ENCODE data around the gene UBASH3A.

UBASH3A gene

GRCh38 chr21:42383331-42383730 is 20.4 kb upstream of the UBASH3A start:
- H3K36me3 ChIP-seq (ENCODE audit: control insufficient read depth, insufficient read depth, low read length) = no peaks in the 10 kb centered on the region
- H3K27me3 ChIP-seq (ENCODE audit: control insufficient read depth, insufficient read depth, low read length) = no peaks in the 10 kb centered on the region
- 0 out of 2 replicates have a peak, but pooled peaks cover 4% of the 10 kb centered on the region for H3K9me3 ChIP-seq (ENCODE audit: control insufficient read depth, insufficient read depth, low read length)
- H3K9ac ChIP-seq (ENCODE audit: low read depth, low read length) = no peak overlapping the region
- no peak overlapping the region for H3K4me3 ChIP-seq (ENCODE audit: low read depth, low read length)
- no peak overlapping the region for H3K27ac ChIP-seq (ENCODE audit: low read depth, low read length)
- H3K4me1 ChIP-seq (ENCODE audit: control insufficient read depth, insufficient read depth, low read length) = no peaks in the 10 kb centered on the region; the same call in 1 of the 2 replicates

GRCh38 chr21:42384156-42384945 is 19.4 kb upstream of the UBASH3A start:
- Histone ChIP-seq H3K9me3 (ENCODE audit: control insufficient read depth, insufficient read depth, low read length) (0 out of 2 replicates have a peak, but pooled peaks cover 4% of the 10 kb centered on the region), H3K9ac (ENCODE audit: low read depth, low read length) (no peak overlapping the region), H3K4me3 (ENCODE audit: low read depth, low read length) (no peak overlapping the region), H3K36me3 (ENCODE audit: control insufficient read depth, insufficient read depth, low read length) (no peaks in the 10 kb centered on the region), H3K27ac (ENCODE audit: low read depth, low read length) (no peak overlapping the region), H3K4me1 (ENCODE audit: control insufficient read depth, insufficient read depth, low read length) (peaks cover 9% of the 10 kb centered on the region), H3K27me3 (ENCODE audit: control insufficient read depth, insufficient read depth, low read length) (no peaks in the 10 kb centered on the region)

DNA sequence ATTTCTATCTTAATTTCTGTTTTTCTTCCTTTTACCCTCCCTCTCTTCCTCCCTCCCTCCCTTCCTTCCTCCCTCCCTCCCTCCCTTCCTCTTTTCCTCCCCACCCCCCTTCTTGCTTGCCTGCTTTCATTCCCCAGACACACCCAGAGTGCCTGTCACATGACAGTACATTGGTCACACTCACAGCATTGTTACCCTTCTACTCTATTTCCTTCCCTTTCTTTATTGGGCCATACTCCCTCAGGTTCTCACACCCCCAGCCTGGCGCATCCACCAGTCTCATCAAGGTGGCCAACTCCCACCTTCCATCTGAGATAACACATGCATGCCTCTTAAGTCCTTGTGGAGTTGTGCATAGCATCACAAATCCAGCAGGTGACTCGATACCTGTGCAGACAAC is 18.7 kb upstream of the UBASH3A start:
- no peaks in the 10 kb centered on the region for H3K36me3 ChIP-seq (ENCODE audit: control insufficient read depth, insufficient read depth, low read length)
- H3K27me3 ChIP-seq (ENCODE audit: control insufficient read depth, insufficient read depth, low read length) = no peaks in the 10 kb centered on the region
- no peak overlapping the region for H3K4me3 ChIP-seq (ENCODE audit: low read depth, low read length)
- H3K4me1 ChIP-seq (ENCODE audit: control insufficient read depth, insufficient read depth, low read length) = peaks cover 15% of the 10 kb centered on the region
- no peak overlapping the region for H3K9ac ChIP-seq (ENCODE audit: low read depth, low read length)
- H3K9me3 ChIP-seq (ENCODE audit: control insufficient read depth, insufficient read depth, low read length) = 0 out of 2 replicates have a peak, but pooled peaks cover 4% of the 10 kb centered on the region
- no peak overlapping the region for H3K27ac ChIP-seq (ENCODE audit: low read depth, low read length)

- H3K27ac ChIP-seq (ENCODE audit: low read depth, low read length) = no peak overlapping the region
- no peak overlapping the region for H3K4me3 ChIP-seq (ENCODE audit: low read depth, low read length)
- no peaks in the 10 kb centered on the region for H3K27me3 ChIP-seq (ENCODE audit: control insufficient read depth, insufficient read depth, low read length)
- 0 out of 2 replicates have a peak, but pooled peaks cover 4% of the 10 kb centered on the region for H3K9me3 ChIP-seq (ENCODE audit: control insufficient read depth, insufficient read depth, low read length)
- H3K36me3 ChIP-seq (ENCODE audit: control insufficient read depth, insufficient read depth, low read length) = no peaks in the 10 kb centered on the region
- H3K9ac ChIP-seq (ENCODE audit: low read depth, low read length) = no peak overlapping the region
- peaks cover 16% of the 10 kb centered on the region for H3K4me1 ChIP-seq (ENCODE audit: control insufficient read depth, insufficient read depth, low read length)
These were observed 18.1 kb upstream of the UBASH3A start for GRCh38 chr21:42385619-42386018.

- no peaks in the 10 kb centered on the region for H3K27me3 ChIP-seq (ENCODE audit: control insufficient read depth, insufficient read depth, low read length)
- no peak overlapping the region for H3K4me3 ChIP-seq (ENCODE audit: low read depth, low read length)
- no peak overlapping the region for H3K9ac ChIP-seq (ENCODE audit: low read depth, low read length)
These were observed 17.6 kb upstream of the UBASH3A start for GRCh38 chr21:42386034-42386591.

DNA sequence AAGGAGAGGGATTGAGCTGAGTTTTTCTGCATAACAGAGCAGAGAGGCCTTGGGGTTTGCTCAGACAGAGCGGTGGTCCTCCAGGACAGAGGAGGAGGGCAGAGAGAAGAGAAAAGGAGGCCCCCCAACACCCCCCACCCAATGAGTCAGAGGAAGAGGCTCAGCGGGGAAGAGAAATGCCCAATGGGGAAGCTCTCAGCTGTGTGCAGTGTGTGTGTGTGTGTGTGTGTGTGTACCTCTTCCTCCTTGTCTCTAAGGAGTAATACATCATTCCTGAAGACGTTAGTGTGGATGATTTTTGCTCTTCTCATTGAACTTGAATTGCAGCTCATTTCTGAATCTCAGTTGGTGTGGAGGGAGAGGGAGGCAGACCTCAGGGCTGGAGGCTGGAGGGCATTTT is 16.5 kb upstream of the UBASH3A start:
- H3K9me3 ChIP-seq (ENCODE audit: control insufficient read depth, insufficient read depth, low read length) = 0 out of 2 replicates have a peak, but pooled peaks cover 1% of the 10 kb centered on the region
- no peak overlapping the region for H3K4me3 ChIP-seq (ENCODE audit: low read depth, low read length)
- peaks cover 16% of the 10 kb centered on the region for H3K4me1 ChIP-seq (ENCODE audit: control insufficient read depth, insufficient read depth, low read length)
- no peak overlapping the region for H3K9ac ChIP-seq (ENCODE audit: low read depth, low read length)
- H3K27me3 ChIP-seq (ENCODE audit: control insufficient read depth, insufficient read depth, low read length) = no peaks in the 10 kb centered on the region
- H3K36me3 ChIP-seq (ENCODE audit: control insufficient read depth, insufficient read depth, low read length) = no peaks in the 10 kb centered on the region
- no peak overlapping the region for H3K27ac ChIP-seq (ENCODE audit: low read depth, low read length)

More at GRCh38 chr21:42386034-42386591, 17.6 kb upstream of the UBASH3A start:
- no peaks in the 10 kb centered on the region for H3K36me3 ChIP-seq (ENCODE audit: control insufficient read depth, insufficient read depth, low read length)
- H3K4me1 ChIP-seq (ENCODE audit: control insufficient read depth, insufficient read depth, low read length) = peaks cover 16% of the 10 kb centered on the region
- H3K27ac ChIP-seq (ENCODE audit: low read depth, low read length) = no peak overlapping the region
- 0 out of 2 replicates have a peak, but pooled peaks cover 4% of the 10 kb centered on the region for H3K9me3 ChIP-seq (ENCODE audit: control insufficient read depth, insufficient read depth, low read length)

DNA sequence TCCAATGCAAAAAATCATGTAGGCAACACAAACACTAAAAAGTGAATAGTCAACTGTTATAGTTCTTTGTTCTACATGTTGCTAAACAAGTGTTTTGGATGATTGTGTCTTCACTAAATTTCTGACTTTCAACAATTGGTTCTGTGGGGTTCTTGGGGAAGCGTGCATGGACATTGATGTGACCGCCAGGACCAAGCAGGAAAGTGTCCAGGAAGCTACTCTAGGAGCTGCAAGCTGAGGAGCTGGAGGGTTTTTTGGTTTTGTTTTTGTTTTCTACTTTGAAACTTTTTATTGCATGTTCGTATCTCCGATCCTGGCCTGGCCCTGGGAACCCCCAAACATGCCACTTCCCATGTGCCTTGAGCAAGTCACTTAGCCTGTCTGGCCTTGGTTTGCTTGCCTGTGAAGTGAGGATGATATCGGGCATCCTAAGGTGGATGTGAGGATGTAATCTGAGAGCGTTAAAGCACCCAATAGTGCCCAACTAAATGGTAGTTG is 15.8 kb upstream of the UBASH3A start:
- H3K27ac ChIP-seq (ENCODE audit: low read depth, low read length) = no peak overlapping the region
- H3K9me3 ChIP-seq (ENCODE audit: control insufficient read depth, insufficient read depth, low read length) = no peaks in the 10 kb centered on the region
- no peak overlapping the region for H3K4me3 ChIP-seq (ENCODE audit: low read depth, low read length)
- no peak overlapping the region for H3K9ac ChIP-seq (ENCODE audit: low read depth, low read length)
- H3K27me3 ChIP-seq (ENCODE audit: control insufficient read depth, insufficient read depth, low read length) = no peaks in the 10 kb centered on the region
- no peaks in the 10 kb centered on the region for H3K36me3 ChIP-seq (ENCODE audit: control insufficient read depth, insufficient read depth, low read length)
- H3K4me1 ChIP-seq (ENCODE audit: control insufficient read depth, insufficient read depth, low read length) = peaks cover 16% of the 10 kb centered on the region

GRCh38 chr21:42388740-42389448 is 14.8 kb upstream of the UBASH3A start:
- Histone ChIP-seq H3K9ac (ENCODE audit: low read depth, low read length) (peak overlapping the region; percentile 37), H3K4me3 (ENCODE audit: low read depth, low read length) (no peak overlapping the region), H3K27ac (ENCODE audit: low read depth, low read length) (peak overlapping the region; percentile 21), H3K36me3 (ENCODE audit: control insufficient read depth, insufficient read depth, low read length) (no peaks in the 10 kb centered on the region), H3K4me1 (ENCODE audit: control insufficient read depth, insufficient read depth, low read length) (peaks cover 16% of the 10 kb centered on the region), H3K27me3 (ENCODE audit: control insufficient read depth, insufficient read depth, low read length) (no peaks in the 10 kb centered on the region), H3K9me3 (ENCODE audit: control insufficient read depth, insufficient read depth, low read length) (no peaks in the 10 kb centered on the region)

DNA sequence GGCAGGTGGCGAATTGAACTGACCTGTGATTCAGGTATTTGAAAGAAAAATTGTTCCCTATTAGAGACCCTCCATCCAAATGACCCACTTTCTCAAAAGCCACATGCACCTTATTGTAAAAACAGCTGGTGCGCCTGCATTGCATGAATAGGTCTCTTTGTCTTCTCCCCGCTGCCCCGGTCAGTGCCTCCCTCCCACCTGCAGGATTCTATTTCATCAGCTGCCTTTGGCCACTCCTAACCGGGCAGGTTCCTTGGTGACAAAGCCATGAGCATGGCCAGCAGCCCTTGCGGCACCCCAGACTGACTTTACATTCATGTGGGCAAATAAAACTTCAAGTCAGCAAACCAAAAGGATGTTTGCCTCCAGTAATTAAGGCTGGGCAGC is 14.3 kb upstream of the UBASH3A start:
- H3K4me1 ChIP-seq (ENCODE audit: control insufficient read depth, insufficient read depth, low read length) = peaks cover 16% of the 10 kb centered on the region
- no peaks in the 10 kb centered on the region for H3K36me3 ChIP-seq (ENCODE audit: control insufficient read depth, insufficient read depth, low read length)
- H3K9me3 ChIP-seq (ENCODE audit: control insufficient read depth, insufficient read depth, low read length) = no peaks in the 10 kb centered on the region
- peak overlapping the region; percentile 37 for H3K9ac ChIP-seq (ENCODE audit: low read depth, low read length)
- H3K27ac ChIP-seq (ENCODE audit: low read depth, low read length) = peak overlapping the region; percentile 21
- no peaks in the 10 kb centered on the region for H3K27me3 ChIP-seq (ENCODE audit: control insufficient read depth, insufficient read depth, low read length)
- no peak overlapping the region for H3K4me3 ChIP-seq (ENCODE audit: low read depth, low read length)

DNA sequence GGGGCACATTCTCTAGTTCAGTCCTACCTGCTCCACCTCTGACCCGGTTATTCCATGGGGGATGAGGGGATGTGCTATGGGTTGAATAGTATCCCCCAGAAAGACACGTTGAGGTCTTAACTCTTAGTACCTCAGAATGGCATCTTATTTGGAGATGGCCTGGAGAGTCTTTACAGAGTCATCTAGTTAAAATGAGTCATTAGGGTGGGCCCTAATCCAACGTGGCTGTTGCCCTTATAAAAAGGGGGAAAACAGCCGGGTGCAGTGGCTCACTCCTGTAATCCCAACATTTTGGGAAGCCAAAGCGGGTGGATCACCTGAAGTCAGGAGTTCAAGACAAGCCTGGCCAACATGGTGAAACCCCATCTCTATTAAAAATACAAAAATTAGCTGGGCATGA is 13.5 kb upstream of the UBASH3A start:
- peaks cover 16% of the 10 kb centered on the region for H3K4me1 ChIP-seq (ENCODE audit: control insufficient read depth, insufficient read depth, low read length)
- no peaks in the 10 kb centered on the region for H3K36me3 ChIP-seq (ENCODE audit: control insufficient read depth, insufficient read depth, low read length)
- no peak overlapping the region for H3K27ac ChIP-seq (ENCODE audit: low read depth, low read length)
- H3K9me3 ChIP-seq (ENCODE audit: control insufficient read depth, insufficient read depth, low read length) = no peaks in the 10 kb centered on the region
- H3K4me3 ChIP-seq (ENCODE audit: low read depth, low read length) = no peak overlapping the region
- H3K9ac ChIP-seq (ENCODE audit: low read depth, low read length) = no peak overlapping the region
- H3K27me3 ChIP-seq (ENCODE audit: control insufficient read depth, insufficient read depth, low read length) = no peaks in the 10 kb centered on the region

GRCh38 chr21:42390696-42391095 is 13.0 kb upstream of the UBASH3A start:
- H3K36me3 ChIP-seq (ENCODE audit: control insufficient read depth, insufficient read depth, low read length) = no peaks in the 10 kb centered on the region
- H3K4me3 ChIP-seq (ENCODE audit: low read depth, low read length) = no peak overlapping the region
- H3K27me3 ChIP-seq (ENCODE audit: control insufficient read depth, insufficient read depth, low read length) = no peaks in the 10 kb centered on the region
- no peak overlapping the region for H3K27ac ChIP-seq (ENCODE audit: low read depth, low read length)
- no peaks in the 10 kb centered on the region for H3K9me3 ChIP-seq (ENCODE audit: control insufficient read depth, insufficient read depth, low read length)
- H3K9ac ChIP-seq (ENCODE audit: low read depth, low read length) = no peak overlapping the region
- peaks cover 16% of the 10 kb centered on the region for H3K4me1 ChIP-seq (ENCODE audit: control insufficient read depth, insufficient read depth, low read length)

All from HUES48 (cell line).